OCI-LY1 (cell line): ENCODE results near the gene HMCN2.

Source experiments
- CTCF ChIP-seq: fragments of 200-600 bp; sonication (generic), shearing (Covaris generic); IDR thresholded peaks from 2 replicates; pipeline ENCODE4 v1.5.1; 2017; ENCODE audit warnings: mild to moderate bottlenecking, antibody characterized with exemption, low read length, moderate library complexity, mixed read lengths
- EZH2 ChIP-seq: fragments of 200-600 bp; sonication (generic), shearing (Covaris generic); IDR thresholded peaks from 2 replicates; pipeline ENCODE4 v1.8.0; 2017; ENCODE audit warnings: borderline replicate concordance, mixed run types, mild to moderate bottlenecking, antibody characterized with exemption, low read length, moderate library complexity, mixed read lengths

GRCh38 chr9:130226112-130226511 is 39.4 kb upstream of the HMCN2 start:
- TF ChIP-seq CTCF, result no peak
- TF ChIP-seq EZH2, result no peak
